Lower lobe of right lung (tissue), 2 donors: ENCODE data around the gene ARID3B. TPM values are rescaled to one million over a fixed set of nuclear protein-coding genes. Genes with fewer than 3 reads are reported as not detected.

Experiments
- ATAC-seq, 2 donors: fragments of 200-7000 bp; cut with Tn5 transposase; one replicate each; pipeline ENCODE4 v1.9.1; 2020 to 2022; ENCODE audit warnings: mild to moderate bottlenecking in 2 of 2, moderate library complexity in 2 of 2
- DNase-seq: peaks from one replicate; pipeline ENCODE4 v3.0.0-alpha.2; 2020
- H3K27ac ChIP-seq: fragments of 200-600 bp; one replicate; pipeline ENCODE4 v1.8.0; 2022
- H3K27me3 ChIP-seq: fragments of 200-600 bp; one replicate; pipeline ENCODE4 v1.8.0; 2022; ENCODE audit warnings: low read depth
- H3K36me3 ChIP-seq: fragments of 200-600 bp; one replicate; pipeline ENCODE4 v1.8.0; 2022; ENCODE audit warnings: mild to moderate bottlenecking
- H3K4me1 ChIP-seq: fragments of 200-600 bp; one replicate; pipeline ENCODE4 v1.8.0; 2022
- H3K4me3 ChIP-seq: fragments of 200-600 bp; one replicate; pipeline ENCODE4 v1.8.0; 2022; ENCODE audit warnings: mild to moderate bottlenecking
- H3K9me3 ChIP-seq: fragments of 200-600 bp; one replicate; pipeline ENCODE4 v1.8.0; 2022
- intact Hi-C: fragments of 100-400 bp; cut with DNase I; formaldehyde crosslinking; loops from one replicate; pipeline ENCODE4 v1.11.0; 2022
- total RNA-seq: library from RNA; stranded (reverse); fragmentation: NEBNext Ultra II Directional; extraction: Animal tissue kit (Norgen Biotek cat#: 25700); gene quantifications from one replicate; pipeline ENCODE4 v1.2.1, GENCODE V29; 2021
- TF ChIP-seq, protein P1 (sequence below): fragments of 200-600 bp; IDR thresholded peaks from one replicate; pipeline ENCODE4 v1.8.0; 2022; ENCODE audit warnings: antibody characterized with exemption, mild to moderate bottlenecking
- donor health status: DM: no; HTN: yes; CAD: no; lungs with severe emphysema.

Gene ARID3B
- total RNA-seq, 1 donor from 2014 or later = 11.1 TPM

DNA sequence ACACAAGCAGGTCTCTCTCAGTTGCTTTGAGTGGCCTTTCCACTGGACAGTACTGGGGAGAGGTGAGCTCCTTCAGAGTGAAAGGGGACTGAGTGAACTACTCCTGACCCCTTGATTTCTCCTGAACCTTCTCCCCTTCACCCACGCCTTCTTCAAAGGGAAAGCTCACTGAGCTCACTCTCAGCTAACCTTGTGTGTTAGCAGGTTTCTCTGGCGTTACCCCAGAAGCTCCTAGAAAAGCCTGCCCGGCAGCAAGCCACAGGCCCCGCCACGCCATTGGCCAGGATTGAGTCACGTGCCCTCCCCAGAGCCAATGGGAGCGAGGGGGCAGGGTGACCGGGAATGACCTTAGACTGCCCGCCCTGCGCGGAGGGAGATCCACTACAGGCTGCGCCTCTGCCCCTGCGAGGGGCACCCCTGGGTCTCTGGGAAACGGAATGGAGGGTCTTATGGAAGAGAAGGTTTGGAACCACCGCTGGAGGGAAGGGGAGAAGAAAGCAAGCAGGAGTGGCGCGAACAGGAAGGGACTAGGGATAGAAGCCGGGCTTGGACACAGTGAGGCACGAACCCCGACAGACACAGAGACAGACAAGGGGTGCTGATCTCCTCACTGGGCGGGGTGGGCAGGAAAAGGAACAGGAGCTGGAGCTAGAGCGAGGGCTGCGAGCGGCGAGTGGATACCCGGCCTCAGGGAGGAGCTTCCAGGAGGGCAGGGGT is 57.3 kb downstream of the ARID3B start:
- H3K9me3 ChIP-seq = no peaks in the 10 kb centered on the region
- DNase-seq (peak; percentile 95), ATAC-seq (peak; percentile 97 to 99)
- peak overlapping the region; percentile 72 for H3K4me3 ChIP-seq
- intact Hi-C loops = no loop called here
- peak overlapping the region; percentile 79 for H3K27ac ChIP-seq
- TF ChIP-seq, protein P1, sequence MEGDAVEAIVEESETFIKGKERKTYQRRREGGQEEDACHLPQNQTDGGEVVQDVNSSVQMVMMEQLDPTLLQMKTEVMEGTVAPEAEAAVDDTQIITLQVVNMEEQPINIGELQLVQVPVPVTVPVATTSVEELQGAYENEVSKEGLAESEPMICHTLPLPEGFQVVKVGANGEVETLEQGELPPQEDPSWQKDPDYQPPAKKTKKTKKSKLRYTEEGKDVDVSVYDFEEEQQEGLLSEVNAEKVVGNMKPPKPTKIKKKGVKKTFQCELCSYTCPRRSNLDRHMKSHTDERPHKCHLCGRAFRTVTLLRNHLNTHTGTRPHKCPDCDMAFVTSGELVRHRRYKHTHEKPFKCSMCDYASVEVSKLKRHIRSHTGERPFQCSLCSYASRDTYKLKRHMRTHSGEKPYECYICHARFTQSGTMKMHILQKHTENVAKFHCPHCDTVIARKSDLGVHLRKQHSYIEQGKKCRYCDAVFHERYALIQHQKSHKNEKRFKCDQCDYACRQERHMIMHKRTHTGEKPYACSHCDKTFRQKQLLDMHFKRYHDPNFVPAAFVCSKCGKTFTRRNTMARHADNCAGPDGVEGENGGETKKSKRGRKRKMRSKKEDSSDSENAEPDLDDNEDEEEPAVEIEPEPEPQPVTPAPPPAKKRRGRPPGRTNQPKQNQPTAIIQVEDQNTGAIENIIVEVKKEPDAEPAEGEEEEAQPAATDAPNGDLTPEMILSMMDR = no peak
- H3K4me1 ChIP-seq = peaks cover 20% of the 10 kb centered on the region
- no peaks in the 10 kb centered on the region for H3K27me3 ChIP-seq
- peaks cover 13% of the 10 kb centered on the region for H3K36me3 ChIP-seq

DNA sequence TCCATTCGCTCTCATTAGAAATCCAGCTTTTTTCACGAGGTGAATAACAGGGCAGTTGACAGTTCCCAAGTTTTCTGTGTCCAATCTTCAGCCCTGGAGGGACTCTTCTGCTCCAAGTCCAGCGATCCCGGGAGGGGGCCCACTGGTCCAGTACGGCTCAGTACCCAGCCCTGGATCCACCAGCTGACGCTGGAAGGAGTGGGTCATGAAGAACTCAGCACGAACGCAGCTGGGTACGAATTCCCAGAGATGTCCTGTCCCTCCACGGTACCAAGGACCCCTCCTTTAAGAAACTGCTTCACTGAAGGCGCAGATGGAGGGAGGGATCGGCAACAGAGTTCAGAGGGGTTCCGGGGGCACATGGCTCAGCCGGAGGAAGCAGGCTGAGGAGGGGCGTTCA is 58.1 kb downstream of the ARID3B start:
- peaks cover 13% of the 10 kb centered on the region for H3K36me3 ChIP-seq
- H3K27ac ChIP-seq = peak overlapping the region; percentile 79
- H3K9me3 ChIP-seq = no peaks in the 10 kb centered on the region
- TF ChIP-seq, protein P1 = no peak
- intact Hi-C loops = no loop called here
- DNase-seq (no peak), ATAC-seq (no peak)
- no peaks in the 10 kb centered on the region for H3K27me3 ChIP-seq
- peak overlapping the region; percentile 72 for H3K4me3 ChIP-seq
- peaks cover 20% of the 10 kb centered on the region for H3K4me1 ChIP-seq

DNA sequence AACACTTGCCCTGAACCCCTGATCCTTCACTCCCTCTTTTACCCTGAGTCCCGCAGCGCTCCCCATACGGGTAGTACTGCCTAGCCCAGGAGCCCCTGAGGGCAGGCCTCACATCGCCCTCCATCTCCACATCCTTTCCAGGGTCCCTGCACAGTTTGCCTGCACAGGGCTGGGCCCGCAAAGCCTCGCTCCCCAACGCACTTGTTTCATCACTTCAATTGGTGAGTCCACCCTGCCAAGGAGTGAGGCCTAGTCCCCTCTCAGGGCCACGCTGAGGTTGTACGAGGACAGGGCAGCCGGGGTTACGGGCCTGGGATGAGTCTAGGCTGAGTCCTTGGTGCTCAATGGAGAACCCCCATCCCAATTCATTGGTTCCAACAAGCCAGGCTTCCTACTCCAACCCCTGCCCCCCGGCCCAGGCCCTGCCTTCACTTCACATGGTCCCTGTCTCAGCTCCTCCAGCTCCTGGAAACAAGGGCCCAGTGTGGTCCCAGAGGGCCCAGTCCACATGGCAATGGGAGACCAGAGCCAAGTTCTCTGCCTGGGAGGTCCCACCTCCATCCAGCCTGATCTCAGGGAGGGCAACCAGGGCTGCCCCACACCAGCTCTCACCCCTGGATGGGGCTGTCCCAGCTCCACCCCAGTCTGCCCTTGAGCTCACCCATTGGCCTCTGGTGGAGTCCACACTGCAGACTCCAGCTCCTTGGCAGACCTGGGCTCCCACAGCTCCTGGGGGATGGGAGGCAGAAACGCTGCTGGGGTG is 62.2 kb downstream of the ARID3B start:
- intact Hi-C loops = no loop called here
- DNase-seq = no peak
- no peak overlapping the region for H3K27ac ChIP-seq
- TF ChIP-seq, protein P1 = no peak
- H3K4me3 ChIP-seq = no peak overlapping the region
- no peaks in the 10 kb centered on the region for H3K9me3 ChIP-seq
- H3K27me3 ChIP-seq = no peaks in the 10 kb centered on the region
- H3K4me1 ChIP-seq = peaks cover 14% of the 10 kb centered on the region
- no peaks in the 10 kb centered on the region for H3K36me3 ChIP-seq
- ATAC-seq = no peak

DNA sequence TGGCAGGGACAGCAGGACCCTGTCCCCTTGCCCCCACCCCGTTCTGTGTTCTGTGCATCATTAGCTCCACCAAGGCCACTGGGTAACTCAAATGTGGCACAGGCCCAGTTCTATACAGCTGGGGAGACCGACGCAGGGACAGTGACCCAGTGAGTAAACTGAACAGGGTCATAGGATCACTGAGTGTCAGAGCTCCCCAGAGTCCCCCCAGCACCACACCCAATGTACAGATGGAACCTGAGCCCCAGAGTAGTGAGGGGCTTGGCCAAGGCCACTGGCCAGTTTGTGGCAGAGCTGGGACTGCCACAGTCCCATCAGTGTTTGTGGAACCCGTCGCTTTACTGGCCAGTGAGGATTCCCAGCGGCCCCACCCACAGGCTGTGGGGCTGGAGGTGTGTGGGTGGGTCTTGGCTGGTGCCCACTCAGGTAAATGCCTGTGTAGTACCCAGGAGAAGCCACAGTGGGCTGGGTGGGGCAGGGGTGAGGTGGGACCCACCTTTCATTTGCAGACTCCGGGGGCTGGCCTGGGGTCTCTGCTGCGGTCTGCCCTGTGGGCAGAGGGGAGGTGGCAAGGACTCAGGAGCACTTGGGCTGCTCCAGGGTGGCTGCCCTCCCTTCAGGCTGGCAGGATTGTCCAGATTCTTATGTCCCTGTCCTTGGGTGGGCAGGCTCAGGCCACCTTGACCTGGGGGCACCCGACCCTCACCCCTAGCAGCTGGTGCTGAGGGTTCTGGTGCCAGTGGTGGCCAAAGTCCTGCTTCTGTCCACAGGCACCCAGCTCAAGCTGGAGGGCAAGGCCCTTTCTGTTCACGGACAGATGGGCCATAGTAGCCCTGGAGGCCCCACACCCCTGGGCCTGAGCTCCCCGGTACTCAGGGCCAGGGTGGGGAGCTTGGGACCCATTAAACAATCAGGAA is 63.0 kb downstream of the ARID3B start:
- intact Hi-C loops = no loop called here
- peaks cover 10% of the 10 kb centered on the region for H3K4me1 ChIP-seq
- TF ChIP-seq, protein P1 = no peak
- no peaks in the 10 kb centered on the region for H3K36me3 ChIP-seq
- H3K27me3 ChIP-seq = no peaks in the 10 kb centered on the region
- no peak overlapping the region for H3K4me3 ChIP-seq
- ATAC-seq (no peak), DNase-seq (no peak)
- H3K27ac ChIP-seq = no peak overlapping the region
- no peaks in the 10 kb centered on the region for H3K9me3 ChIP-seq
